ENCODE measurements around the gene LRRC52.
"Not testable (repeated sequence)": the region's sequence is repeated elsewhere in the genome, so short reads cannot be mapped to it uniquely, and the experiment has no call there.

The LRRC52 gene

DNA sequence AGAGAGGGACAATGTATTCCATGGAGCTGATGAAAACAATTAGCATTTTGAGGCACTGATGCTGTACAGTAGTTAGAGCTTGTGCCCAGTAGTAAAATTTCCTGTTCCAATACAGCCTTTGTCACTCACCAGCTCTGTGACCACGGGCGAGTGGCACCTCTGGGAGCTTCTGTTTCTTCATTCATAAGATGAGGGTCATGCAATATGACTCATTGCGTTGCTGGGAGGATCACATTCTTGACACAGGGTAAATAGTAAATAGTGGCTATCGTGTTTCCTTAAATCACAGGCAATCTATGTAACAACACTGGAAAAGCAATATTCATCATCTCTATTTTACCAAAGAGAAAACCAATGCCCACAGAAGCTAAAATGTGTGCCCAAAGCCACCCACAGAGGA, 4.5 kb upstream of the LRRC52 start:
- no peak for DNase-seq

DNA sequence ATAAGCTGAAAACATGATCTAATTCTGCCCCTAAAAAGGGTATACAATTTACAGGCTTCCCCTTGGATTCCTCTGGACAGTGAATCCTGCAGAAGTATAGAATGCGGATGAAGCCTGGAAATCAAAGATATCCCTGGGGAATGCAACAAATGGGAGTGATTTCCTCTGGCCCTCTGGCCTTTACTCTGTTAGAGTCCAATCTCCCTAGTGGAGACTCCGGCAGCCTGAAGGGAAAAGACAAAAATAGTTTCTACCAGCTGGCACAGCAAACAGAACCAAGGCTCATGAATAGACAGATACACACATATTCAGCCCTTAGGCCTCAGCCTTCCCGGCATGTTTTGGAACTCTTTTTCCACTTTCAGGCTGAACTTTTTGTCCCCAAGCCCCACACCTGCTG, 3.9 kb upstream of the LRRC52 start:
- DNase-seq = no peak

DNA sequence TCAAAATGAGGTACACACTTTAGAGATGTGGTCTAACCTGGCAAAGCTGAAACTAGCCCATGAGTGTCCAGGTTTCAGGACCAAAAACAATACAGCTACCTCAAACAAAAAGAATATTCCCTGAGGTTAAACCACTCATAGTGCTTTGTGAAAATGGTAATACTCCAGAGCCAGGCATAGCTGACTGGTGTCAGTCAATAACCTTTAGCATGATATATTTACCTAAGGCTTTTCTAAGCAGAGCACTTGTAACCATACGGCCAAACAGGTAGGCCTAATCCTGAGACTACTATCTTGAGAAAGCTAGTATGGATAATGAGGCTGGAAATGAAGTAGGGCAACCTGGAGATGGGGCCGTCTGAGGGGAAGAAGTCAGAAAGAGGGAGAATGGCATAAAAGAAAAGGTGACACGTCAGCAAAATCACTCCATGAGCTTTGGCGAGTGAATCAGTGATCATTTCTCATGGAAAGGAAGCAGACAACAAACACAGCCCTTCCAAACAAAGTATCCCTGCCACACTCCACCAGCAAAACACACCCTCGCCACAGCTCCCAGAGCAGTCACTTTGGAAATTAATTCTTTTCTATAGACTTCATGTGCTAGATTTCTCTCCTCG, 1.7 kb upstream of the LRRC52 start:
- no peak for DNase-seq

DNA sequence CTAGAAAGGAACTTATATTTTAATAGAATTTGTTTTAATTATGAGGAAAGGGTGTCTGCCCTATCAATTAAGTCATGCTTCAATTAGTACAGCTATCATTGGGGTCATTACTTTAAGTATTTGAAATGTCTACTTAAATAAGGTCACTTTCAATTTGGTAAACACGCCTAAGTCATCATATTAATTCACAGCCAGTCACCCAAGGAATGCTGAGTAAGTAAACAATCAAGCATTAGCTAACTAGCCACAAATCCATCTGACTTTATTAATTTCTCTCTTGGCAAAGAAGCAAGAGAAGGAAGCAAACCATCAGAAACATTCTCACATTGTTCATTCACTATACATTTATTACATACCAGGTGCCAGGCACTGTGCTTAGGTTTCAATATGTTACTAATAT, 1.2 kb upstream of the LRRC52 start:
- DNase-seq = no peak

DNA sequence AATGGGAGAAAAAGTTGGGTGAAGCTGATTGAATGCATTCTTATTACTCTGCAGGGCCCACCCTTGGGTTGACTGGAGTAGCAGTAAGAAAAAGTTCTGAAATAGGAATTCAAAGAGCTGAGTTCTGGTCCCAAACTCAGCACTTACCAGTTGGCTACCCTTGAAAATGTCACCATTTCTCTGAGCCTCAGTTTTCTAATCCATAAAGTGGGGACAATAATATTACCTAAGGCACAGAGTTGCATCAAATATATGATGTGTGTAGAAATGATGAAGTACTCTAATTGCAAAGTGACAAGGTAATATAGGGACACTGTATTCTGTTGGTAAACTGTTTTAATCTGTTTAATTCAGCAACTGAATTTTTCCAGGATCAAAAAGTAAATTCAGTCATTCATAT, 1.2 kb downstream of the LRRC52 start:
- DNase-seq = no peak

DNA sequence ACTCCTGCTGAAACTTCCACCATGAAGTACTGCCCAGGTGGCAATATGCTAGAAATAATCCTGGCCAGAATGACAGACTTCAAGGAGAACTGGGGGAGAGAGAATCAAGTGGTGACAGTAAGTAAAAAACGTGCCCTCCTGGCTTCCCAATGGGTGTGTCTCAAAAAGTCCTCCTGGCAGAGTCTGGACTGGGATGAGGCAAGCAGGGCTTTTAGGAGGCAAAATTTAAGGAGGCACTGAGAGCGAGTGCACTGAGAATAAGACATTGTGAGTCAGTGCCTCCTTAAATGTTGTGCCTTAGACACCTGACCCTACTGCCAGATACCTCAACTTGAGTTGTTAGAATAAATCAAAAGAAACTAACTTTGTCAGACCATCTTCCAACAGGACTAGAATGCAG, 2.2 kb downstream of the LRRC52 start:
- DNase-seq = no peak

DNA sequence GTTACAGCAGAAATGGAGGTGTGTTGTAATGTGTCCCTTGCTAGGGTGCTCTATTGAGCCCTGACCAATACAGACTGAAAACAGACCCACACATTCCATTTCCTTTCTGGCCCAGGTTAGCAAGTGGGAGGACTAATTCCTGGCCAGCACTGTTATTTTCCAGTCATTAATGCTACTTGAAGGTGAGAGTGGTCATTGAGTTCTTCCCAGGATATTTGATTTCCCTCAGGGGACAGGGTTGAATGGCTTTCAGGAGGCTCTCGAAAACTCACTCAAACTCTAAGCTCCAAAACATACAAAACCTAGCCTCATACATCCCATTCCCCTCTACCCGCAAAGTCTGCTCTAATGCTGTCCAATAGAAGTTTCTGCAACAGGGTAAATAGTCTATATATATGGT, 6.2 kb downstream of the LRRC52 start:
- DNase-seq = no peak

DNA sequence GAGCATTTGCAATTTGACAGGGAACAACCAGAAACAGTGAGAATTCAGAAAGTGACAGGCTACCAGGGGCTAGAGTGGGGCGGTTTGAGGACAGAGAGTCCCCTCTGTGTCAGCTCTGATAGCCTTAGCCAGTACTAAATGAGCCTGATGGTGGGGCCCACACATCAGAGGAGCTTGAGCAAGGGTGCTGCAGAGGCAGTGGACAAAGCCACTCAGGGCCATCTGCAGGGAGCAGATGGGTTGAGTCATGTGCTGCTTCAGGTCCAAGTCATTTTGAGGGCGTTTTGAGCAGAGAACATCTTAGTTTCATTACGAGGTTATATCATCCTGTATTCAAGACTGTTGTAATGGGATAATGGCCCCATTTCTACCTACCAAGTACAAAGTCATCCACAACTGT, 7.7 kb downstream of the LRRC52 start:
- no peak for DNase-seq

DNA sequence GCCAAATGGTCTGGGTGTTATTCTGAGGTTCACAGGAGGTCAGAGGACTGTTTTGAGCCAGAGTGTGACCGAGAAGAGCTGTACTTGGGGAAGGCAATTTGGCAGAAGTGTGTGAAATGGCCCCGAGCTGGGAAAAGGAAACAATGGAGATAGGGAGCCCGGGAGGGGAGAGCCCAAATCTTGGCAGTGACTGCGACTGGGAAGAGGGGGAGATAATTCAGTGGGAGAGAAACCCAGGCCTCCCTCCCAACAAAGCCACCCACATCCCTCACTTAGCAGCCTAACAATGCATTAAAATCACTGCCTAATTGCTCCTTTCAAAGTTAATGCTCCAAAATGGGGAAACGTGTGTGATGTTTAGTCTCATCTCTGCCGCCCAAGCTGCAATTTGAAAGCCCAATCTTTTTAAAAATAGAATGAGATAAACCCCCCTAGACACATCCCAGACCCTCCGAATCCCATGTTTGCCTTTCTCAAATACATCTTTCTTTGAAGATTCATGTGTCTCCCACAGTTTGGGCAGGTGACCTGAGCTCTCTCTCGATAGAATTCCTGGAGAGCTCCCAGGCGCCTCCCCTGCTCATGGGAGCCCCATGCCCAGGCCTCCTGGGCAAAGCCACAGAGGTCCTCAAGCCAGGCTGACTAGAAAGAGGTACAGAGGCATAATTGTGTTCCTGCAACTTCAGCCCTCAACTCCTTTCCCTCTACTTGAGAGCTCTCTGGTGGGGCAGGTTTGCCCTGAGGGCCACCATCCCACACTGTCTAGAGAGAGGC, 17.3 kb downstream of the LRRC52 start:
- no peak for DNase-seq

DNA sequence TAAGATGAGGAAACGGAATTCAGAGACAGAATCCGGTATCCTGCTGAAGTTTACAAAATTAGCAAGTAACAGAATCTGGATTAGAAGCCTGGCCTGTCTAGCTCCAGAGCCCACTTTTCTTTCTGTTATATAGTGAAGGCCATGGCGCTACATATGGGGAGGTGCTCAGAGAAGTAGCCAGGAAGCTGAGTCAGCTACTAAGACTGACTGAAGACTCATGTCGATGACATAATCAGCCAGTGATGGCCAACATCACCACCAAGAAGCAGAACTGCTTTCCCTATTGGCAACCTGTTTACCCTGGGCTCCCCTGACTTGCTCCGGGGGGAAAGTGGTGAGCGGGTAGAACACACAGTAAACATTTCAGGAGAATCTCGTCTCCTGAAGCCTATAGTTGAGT, 18.8 kb downstream of the LRRC52 start:
- DNase-seq = no peak

DNA sequence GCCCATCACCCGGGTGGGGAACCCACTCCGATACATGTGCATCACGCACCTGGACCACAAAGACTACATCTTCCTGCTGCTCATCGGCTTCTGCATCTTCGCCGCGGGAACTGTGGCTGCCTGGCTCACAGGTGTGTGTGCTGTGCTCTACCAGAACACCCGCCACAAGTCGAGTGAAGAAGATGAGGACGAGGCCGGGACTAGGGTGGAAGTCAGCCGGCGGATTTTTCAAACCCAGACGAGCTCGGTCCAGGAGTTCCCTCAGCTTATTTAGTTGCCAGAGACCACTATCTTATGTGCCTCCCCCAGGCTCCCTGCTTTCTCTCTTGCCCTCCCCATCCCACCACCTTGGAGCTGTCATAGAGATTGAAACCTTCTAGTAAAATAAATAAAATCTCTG, 19.8 kb downstream of the LRRC52 start:
- no peak for DNase-seq

DNA sequence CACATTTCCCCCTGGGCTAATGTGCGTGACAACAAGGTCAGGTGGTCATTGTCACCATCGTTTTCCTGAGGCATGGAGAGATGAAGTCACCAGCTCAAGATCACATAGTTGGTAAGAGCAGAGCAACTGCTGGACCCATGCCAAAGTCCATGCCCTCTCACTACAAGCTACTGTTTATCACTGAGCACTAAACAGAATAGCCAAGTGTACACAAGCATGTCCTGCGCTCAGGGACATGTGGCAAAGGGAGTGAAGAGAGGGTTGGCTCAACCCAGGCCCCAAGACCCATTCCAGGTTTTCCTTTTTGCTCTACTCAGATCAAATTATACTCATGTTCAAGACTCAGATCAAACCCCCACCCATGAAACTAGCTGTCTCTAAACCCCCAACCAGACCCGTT, 20.8 kb downstream of the LRRC52 start:
- no peak for DNase-seq

DNA sequence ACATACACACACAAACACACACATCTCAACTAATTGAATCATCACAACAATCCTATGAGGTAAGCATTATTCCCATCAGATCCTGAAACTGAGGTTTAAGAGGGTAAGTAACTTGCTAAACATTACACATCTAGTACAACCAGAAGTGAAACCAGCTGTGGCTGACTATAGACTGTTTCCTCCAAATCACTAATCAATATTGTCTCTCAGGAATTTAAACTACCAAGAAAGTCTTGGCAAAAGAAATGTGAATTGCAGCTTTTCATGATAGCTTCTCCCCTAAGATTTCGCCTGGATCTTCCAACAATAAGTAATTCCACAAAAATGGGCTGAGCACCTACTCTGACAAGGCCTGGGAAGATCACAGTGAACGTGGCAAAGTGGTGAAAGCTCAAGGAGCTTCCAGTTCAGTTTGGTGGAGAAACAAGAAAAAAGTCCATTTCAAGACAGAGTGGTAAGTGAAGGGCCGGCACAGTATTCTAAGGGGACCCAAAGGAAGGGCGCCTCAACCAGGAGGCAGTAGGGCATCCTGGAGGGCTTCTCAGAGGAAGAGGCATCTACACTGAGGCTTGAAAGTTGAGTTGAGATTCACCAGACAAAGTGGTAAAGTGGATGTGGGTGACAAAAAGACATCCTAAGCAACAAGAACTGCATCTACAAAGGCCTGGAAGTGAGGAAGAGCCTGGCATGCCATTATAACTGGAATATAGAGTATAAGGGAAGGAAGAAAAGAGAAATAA, 22.1 kb downstream of the LRRC52 start:
- DNase-seq = no peak

DNA sequence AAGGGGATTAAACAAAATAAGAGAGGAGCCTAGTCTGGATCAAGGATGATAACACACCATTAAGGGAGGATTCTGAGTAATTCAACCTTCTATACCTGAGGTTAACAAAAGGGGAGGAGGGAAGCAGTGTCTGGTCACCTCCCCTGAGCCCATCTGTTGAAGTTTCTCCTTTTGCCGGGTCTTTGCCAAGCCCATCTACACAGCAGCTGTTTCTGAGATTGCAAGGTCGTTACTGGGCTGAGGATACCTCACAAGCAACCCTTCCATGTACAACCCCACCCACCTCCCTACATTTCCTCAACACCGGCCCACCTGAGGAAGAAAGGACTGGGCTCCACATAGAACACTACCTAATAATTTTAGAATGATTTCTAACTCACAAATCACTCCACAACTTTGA, 26.3 kb downstream of the LRRC52 start:
- no peak for DNase-seq

DNA sequence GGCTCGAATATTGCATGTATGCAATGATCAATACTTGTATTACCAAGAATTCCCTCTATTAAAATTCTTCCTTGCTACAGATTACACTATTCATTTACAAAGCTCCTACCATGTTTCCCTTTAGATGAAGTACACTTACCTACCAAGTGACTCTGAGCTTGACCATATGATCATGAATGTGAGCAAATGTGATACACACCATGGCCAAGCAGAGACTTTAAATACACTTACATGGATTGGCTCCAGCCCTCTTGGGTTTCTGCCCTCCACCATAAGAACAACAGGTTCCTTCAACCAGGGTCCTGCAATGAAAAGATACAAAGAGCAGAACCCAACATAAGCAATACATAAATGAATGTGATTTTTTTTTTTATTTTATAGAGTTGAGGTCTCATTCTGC, 30.0 kb downstream of the LRRC52 start:
- no peak for DNase-seq

DNA sequence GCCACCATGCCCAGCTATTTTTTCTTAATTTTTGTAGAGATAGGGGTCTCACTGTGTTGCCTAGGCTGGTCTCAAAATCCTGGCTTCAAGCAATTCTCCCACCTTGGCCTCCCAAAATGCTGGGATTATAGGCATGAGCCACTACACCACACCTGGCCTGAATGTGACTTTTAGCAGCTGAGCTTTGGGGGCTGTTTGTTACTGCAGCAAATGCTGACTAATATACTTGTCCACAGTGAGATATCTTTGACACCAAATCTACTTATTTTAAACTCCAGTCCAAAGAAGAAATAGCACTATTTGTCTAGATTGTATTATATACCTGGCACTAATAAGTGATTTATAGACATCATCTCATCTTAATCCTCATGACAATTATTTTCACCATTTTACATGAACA, 30.5 kb downstream of the LRRC52 start:
- no peak for DNase-seq

DNA sequence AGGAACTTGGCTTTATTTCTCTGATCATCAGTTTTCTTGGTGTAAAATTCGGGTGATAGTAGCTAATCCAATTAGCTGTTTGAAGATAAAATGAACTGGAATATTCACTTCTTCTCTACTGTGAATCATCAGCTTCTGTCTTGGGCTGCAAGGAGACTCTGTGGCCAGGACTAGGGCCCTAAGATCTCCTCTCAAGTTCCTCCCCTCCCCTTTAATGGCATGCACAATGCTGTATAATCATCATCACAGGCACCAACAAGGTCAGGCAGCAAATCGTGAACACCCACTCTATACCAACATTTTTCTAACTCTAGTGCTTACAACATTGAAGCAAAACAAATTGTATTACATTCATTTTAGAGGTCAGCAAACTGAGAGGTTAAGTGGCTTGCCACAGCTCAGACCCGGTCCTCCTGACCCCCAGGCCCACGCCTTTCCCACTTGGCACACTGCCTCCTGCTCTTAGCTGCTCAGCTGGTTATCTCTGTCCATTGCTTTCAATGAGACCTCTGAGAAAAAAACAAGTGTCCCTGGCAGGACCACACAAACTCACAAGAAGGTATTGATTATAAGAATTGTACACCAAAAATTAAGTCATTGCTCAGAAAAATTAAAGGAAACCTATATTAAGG, 31.8 kb downstream of the LRRC52 start:
- DNase-seq = no peak

DNA sequence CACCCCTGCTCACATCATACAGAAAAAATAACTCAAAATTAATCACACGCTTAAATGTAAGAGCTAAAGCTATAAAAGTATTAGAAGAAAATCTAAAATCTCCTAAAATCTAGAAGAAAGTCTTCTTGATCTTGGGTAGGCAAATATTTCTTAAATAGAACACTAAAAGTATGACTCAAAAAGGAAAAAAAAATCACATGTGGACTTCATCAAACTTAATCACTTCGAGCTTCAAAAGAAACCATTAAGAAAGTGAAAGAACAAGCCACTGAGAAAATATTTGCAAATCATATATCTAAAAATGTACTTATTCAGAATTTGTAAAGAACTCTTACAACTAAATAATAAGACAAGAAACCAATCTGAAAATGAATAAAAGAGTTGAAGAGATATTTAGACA, 32.7 kb downstream of the LRRC52 start:
- DNase-seq = no peak

DNA sequence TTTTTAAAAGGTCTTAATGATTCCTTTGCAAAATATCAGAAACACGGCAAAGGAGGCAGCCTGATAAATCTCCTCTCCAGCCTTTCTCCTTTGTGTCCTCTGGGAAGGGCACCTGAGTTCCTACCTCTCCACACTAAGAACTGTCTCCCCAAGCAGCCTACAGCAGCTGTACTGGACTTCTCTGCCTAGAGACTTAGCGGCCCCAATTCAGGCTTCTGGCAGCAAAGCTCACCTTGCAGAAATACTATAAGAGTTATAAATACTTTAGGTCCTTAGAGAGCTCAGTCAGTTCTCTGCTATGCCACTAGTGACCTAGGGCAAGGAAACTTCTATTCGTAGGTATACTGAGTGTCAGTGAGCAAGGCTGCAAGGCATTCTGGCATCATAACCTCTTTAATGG, 33.9 kb downstream of the LRRC52 start:
- DNase-seq = no peak

DNA sequence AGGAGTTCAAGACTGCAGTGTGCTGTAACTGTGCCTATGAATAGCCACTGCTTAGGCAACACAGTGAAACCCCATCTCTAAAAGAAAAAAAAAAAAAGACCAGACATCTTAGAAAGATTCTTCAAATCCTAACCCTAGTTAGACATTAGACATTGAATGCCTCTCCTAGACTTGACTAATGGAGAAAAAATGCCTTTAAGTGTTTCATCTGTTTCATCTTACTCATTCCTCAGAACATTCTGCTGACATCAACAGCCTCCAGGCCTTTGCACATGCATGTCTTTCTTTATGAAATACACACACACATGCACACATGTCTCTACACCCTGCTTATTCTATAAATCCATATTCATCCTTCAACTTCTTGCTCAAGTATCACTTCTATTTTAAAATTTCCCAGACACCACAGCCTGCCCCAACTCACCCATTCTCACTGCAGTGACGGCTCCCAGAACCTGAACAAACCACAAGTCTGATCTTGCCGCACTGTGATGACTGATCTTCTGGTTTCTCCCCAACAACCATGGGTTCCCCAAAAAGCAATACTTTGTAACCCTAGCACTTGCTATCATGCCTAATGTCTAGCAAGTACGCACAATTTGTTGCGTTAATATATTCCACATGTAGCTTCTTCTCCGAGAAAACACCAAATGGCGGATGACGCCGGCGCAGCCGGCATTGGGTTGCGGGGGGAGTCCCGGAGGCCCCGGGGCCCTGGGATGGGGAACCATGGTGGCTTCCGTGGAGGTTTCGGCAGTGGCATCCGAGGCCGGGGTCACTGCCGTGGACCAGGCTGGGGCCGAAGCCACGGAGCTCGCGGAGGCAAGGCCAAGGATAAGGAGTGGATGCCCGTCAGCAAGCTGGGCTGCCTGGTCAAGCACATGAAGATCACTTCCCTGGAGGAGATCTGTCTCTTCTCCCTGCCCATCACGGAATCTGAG, 37.4 kb downstream of the LRRC52 start:
- no peak for DNase-seq

DNA sequence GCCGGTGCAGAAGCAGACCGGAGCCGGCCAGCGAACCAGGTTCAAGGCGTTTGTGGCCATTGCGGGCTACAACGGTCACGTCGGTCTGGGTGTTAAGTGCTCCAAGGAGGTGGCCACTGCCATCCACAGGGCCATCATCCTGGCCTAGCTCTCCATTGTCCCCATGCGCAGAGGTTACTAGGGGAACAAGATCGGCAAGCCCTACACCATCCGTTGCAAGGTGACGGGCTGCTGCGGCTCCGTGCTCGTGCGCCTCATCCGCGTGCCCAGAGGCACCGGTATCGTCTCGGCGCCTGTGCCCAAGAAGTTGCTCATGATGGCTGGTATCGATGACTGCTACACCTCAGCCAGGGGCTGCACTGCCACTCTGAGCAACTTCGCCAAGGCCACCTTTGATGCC, 38.1 kb downstream of the LRRC52 start:
- DNase-seq = no peak

DNA sequence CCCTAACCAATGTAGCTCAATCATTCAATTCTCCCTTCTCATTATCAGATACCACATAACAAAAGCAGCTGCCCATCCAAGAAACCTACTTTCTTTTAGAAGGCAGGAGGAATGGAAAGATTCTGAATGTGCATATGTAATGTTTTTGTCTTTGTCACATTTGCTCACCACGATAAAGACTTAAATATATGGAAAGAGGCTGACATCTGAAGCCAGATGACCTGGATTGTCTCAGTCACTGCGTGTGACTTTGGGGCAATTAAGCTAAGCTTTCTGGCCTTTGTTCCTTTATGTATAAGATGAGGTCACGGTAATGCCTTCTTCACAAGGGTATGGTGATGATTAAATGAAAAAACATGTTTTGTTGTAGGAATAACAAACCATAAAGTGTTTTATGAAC, 42.6 kb downstream of the LRRC52 start:
- no peak for DNase-seq

DNA sequence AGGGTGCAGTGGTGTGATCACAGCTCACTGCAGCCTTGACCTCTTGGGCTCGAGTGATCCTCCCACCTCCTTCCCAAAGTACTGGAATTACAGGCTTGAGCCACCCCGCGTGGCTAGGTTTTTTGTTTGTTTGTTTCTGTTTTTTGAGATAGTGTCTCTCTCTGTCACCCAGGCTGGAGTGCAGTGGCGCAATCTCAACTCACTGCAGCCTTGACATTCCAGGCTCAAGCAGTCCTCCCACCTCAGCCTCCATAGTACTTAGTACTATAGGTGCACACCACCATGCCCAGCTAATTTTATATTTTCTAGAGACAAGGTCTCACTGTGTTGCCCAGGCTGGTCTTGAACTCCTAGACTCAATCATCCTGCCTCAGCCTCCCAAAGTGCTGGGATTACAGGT, 47.6 kb downstream of the LRRC52 start:
- DNase-seq = not testable (repeated sequence)
